Heart right ventricle (tissue), 16 donors: ENCODE data around the gene CSKMT. TPM values are rescaled to one million over a fixed set of nuclear protein-coding genes. Genes with fewer than 3 reads are reported as not detected.

ENCODE experiments used
- ATAC-seq, 8 donors: fragments of 200-7000 bp; cut with Tn5 transposase; one replicate each; pipeline ENCODE4 v1.9.1; 2020; ENCODE audit warnings: mild to moderate bottlenecking in 8 of 8, moderate library complexity in 8 of 8, moderate number of reproducible peaks in 1 of 8
- DNase-seq, 2 donors: peaks; one replicate each; pipeline ENCODE4 v3.0.0-alpha.2; 2020
- H3K27ac ChIP-seq, 10 donors: fragments of 200-600 bp; sonication (generic) in 2 of 10; one replicate each; pipeline versions ENCODE4 v1.5.0 to v1.8.0; 2020 to 2022; ENCODE audit warnings: mild to moderate bottlenecking in 3 of 10
- H3K27me3 ChIP-seq, 7 donors: fragments of 200-600 bp; one replicate each; pipeline ENCODE4 v1.8.0; 2021 to 2022; ENCODE audit warnings: mild to moderate bottlenecking in 2 of 7
- H3K36me3 ChIP-seq, 9 donors: fragments of 200-600 bp; sonication (generic) in 1 of 9; one replicate each; pipeline versions ENCODE4 v1.5.0 to v1.8.0; 2020 to 2022; ENCODE audit warnings: mild to moderate bottlenecking in 2 of 9
- H3K4me1 ChIP-seq, 9 donors: fragments of 200-600 bp; sonication (generic) in 1 of 9; one replicate each; pipeline versions ENCODE4 v1.5.0 to v1.8.0; 2020 to 2022; ENCODE audit warnings: mild to moderate bottlenecking in 4 of 9
- H3K4me3 ChIP-seq, 10 donors: fragments of 200-600 bp; sonication (generic) in 2 of 10; one replicate each; pipeline versions ENCODE4 v1.5.0 to v1.8.0; 2020 to 2022; ENCODE audit warnings: mild to moderate bottlenecking in 7 of 10, moderate library complexity in 2 of 10
- H3K9me3 ChIP-seq, 11 donors: fragments of 200-600 bp in 10 of 11; sonication (generic) in 2 of 11; one replicate each; pipeline versions ENCODE4 v1.5.0 to v1.8.0; 2013 to 2022; ENCODE audit warnings: mild to moderate bottlenecking in 2 of 11, control low read depth in 1 of 11, moderate library complexity in 1 of 11
- CTCF ChIP-seq, 9 donors: fragments of 200-600 bp; sonication (generic) in 2 of 9; IDR thresholded peaks; one replicate each; pipeline versions ENCODE4 v1.5.0 to v1.8.0; 2021 to 2022; ENCODE audit warnings: antibody characterized with exemption in 9 of 9, mild to moderate bottlenecking in 5 of 9, moderate library complexity in 1 of 9
- WGBS, 2 donors: extraction: QIAGEN DNeasy Blood & Tissue Kit; methylation state at CpG; one replicate each; pipeline ENCODE4 v1.1.7; 2013; ENCODE audit warnings: inconsistent platforms in 1 of 2; 5-methylcytosine and 5-hydroxymethylcytosine counted together
- intact Hi-C, 10 donors: fragments of 100-400 bp; cut with DNase I; formaldehyde crosslinking; loops; one replicate each; pipeline versions ENCODE4 v1.11.1 to v1.14.2; 2022
- polyA plus RNA-seq, 2 donors: library from polyadenylated mRNA; stranded (reverse); fragments of 200-250 nt; gene quantifications; one replicate each; pipeline ENCODE4 v1.2.3, GENCODE V29; 2013
- total RNA-seq, 10 donors: library from RNA; stranded (reverse); fragmentation: NEBNext Ultra II Directional in 3 of 10; extraction: Animal tissue kit (Norgen Biotek cat#: 25700) in 3 of 10; gene quantifications; one replicate each; pipeline versions ENCODE4 v1.2.1 to v1.2.4, GENCODE V29; 2021 to 2023
- donor health status: Arrhythmogenic right ventricular cardiomyopathy.
- donor health status: ischemic (EF 13 %, LVEDD 7.1; RV severe dilation, severe dysfunction).
- donor health status: healthy with polysubstance abuse.
- donor health status: DM: no; HTN: yes; CAD: no.
- donor health status: DM: no; HTN: no; CAD: no.
- donor health status: ischemic (EF 25% LVEDD 6.9; RV normal size, moderate dysfunction).
- donor health status: ischemic (EF 25% LVEDD 5.7; RV mildly dilated, moderate dysfunction).
- donor health status: healthy.
- donor health status: DM: yes; HTN: yes; CAD: no.
- donor health status: Ischemic cardiomyopathy.
- donor health status: ischemic (EF 35%, LVEDD 5.7; RV mildly dilated, moderate dysfunction).
- donor health status: nonischemic (EF 11% LVEDD 7.7; RV severe dilation, severe dysfunction).
- donor health status: DM: yes; HTN: yes; CAD: no.
- donor health status: PGD.
- donor health status: ischemic (EF 29% LVEDD 5.4; RV normal size, mild dysfunction).
- donor health status: nonischemic (EF 23%, LVEDD 6.1; RV moderate dilation, normal function).

Gene CSKMT
- total and polyA plus RNA-seq, 12 donors: 2.4 to 15.7 (median 4.6) TPM

- intact Hi-C loops: loop anchor here in 3 of 10 donors (2.0 to 5.0 kb wide), 4 partner anchors 18 to 134 kb away; partner anchors contain the start of genes LBHD1 (in 2 of the 3), UQCC3 (in 2 of the 3), C11orf98 (in 1 of the 3) and CSKMT (in 1 of the 3)
- 66 to 74% methylated on average over 5 of the region's 5 CpGs for WGBS, 2 donors
- Histone ChIP-seq H3K4me1 (peaks cover 26 to 73% (median 45%) of the 10 kb centered on the region in 9 donors), H3K36me3 (peaks cover 0 to 34% (median 7%) of the 10 kb centered on the region in 9 donors), H3K27ac (peak overlapping the region in 8 of 10 donors; percentile 22 to 100 (median 98)), H3K27me3 (no peaks in the 10 kb centered on the region), H3K9me3 (no peaks in the 10 kb centered on the region), H3K4me3 (peak overlapping the region in 8 of 10 donors; percentile 47 to 75 (median 70))
- DNase-seq (no peak), ATAC-seq (peak in 1 of 8 donors; percentile 0)
- TF ChIP-seq CTCF (IDR thresholded peaks at IDR 0.05): no peak
Measured at GRCh38 chr11:62708392-62708791, 43.3 kb downstream of the CSKMT start.

- no peak for TF ChIP-seq CTCF (IDR thresholded peaks at IDR 0.05)
- peaks cover 0 to 38% (median 11%) of the 10 kb centered on the region in 9 donors for H3K36me3 ChIP-seq
- H3K27me3 ChIP-seq: no peaks in the 10 kb centered on the region
- H3K4me1 ChIP-seq: peaks cover 26 to 73% (median 48%) of the 10 kb centered on the region in 9 donors
- DNase-seq: no peak
- H3K9me3 ChIP-seq: no peaks in the 10 kb centered on the region
- peak overlapping the region; percentile 44 to 100 (median 98) for H3K27ac ChIP-seq
- peak overlapping the region; percentile 43 to 75 (median 68) for H3K4me3 ChIP-seq
- intact Hi-C loops: loop anchor here in 3 of 10 donors (2.0 to 5.0 kb wide), 4 partner anchors 18 to 134 kb away; partner anchors contain the start of genes LBHD1 (in 2 of the 3), UQCC3 (in 2 of the 3), C11orf98 (in 1 of the 3) and CSKMT (in 1 of the 3)
- ATAC-seq: peak in 3 of 8 donors; percentile 1 to 8 (median 1)
- WGBS, 2 donors: 4% methylated on average over 7 of the region's 7 CpGs
Measured at GRCh38 chr11:62708793-62709192, 43.7 kb downstream of the CSKMT start.

- Histone ChIP-seq H3K27ac (peak overlapping the region; percentile 89 to 100 (median 98)), H3K4me3 (peak overlapping the region; percentile 47 to 75 (median 68)), H3K4me1 (peaks cover 26 to 73% (median 49%) of the 10 kb centered on the region in 9 donors), H3K9me3 (no peaks in the 10 kb centered on the region), H3K36me3 (peaks cover 0 to 44% (median 14%) of the 10 kb centered on the region in 9 donors), H3K27me3 (no peaks in the 10 kb centered on the region)
- 1% methylated on average over 47 of the region's 47 CpGs for WGBS, 2 donors
- ATAC-seq (peak; percentile 80 to 92 (median 87)), DNase-seq (peak; percentile 95 to 99)
- intact Hi-C loops: loop anchor here in 3 of 10 donors (2.0 to 5.0 kb wide), 4 partner anchors 17 to 133 kb away; partner anchors contain the start of genes LBHD1 (in 2 of the 3), UQCC3 (in 2 of the 3), C11orf98 (in 1 of the 3) and CSKMT (in 1 of the 3)
- peak in 5 of 9 donors; percentile 15 to 46 (median 27) for TF ChIP-seq CTCF (IDR thresholded peaks at IDR 0.05)
Measured at GRCh38 chr11:62709247-62710000, 44.3 kb downstream of the CSKMT start.

- peak overlapping the region; percentile 89 to 100 (median 98) for H3K27ac ChIP-seq
- 59 to 69% methylated on average over 7 of the region's 7 CpGs for WGBS, 2 donors
- ATAC-seq: peak in 2 of 8 donors; percentile 1 to 5
Measured at GRCh38 chr11:62710001-62710345, 44.9 kb downstream of the CSKMT start.

More at GRCh38 chr11:62710001-62710345, 44.9 kb downstream of the CSKMT start:
- intact Hi-C loops: no loop called here
- no peaks in the 10 kb centered on the region for H3K27me3 ChIP-seq
- no peak for DNase-seq
- H3K4me1 ChIP-seq: peaks cover 26 to 75% (median 48%) of the 10 kb centered on the region in 9 donors
- no peak for TF ChIP-seq CTCF (IDR thresholded peaks at IDR 0.05)
- H3K9me3 ChIP-seq: no peaks in the 10 kb centered on the region
- peak overlapping the region; percentile 47 to 75 (median 68) for H3K4me3 ChIP-seq
- peaks cover 0 to 50% (median 18%) of the 10 kb centered on the region in 9 donors for H3K36me3 ChIP-seq
